WTC11 (cell line): ENCODE measurements around the gene CERS2.

ENCODE experiments used
- CTCF ChIP-seq: fragments of 200-600 bp; IDR thresholded peaks from 2 replicates; pipeline ENCODE4 v1.8.0; 2022; ENCODE audit warnings: antibody characterized with exemption
- E2F4 ChIP-seq: sonication (generic); formaldehyde crosslinking; IDR thresholded peaks from 2 replicates; pipeline ENCODE4 v1.8.1; 2022; ENCODE audit warnings: low read depth, mild to moderate bottlenecking, moderate library complexity, missing genetic modification reagents, borderline replicate concordance
- MLX ChIP-seq: sonication (generic); formaldehyde crosslinking; IDR thresholded peaks from 2 replicates; pipeline ENCODE4 v1.8.1; 2023; ENCODE audit warnings: mild to moderate bottlenecking, missing genetic modification reagents, moderate library complexity
- NFYB ChIP-seq: sonication (generic); formaldehyde crosslinking; conservative IDR thresholded peaks from 2 replicates; pipeline ENCODE4 v1.8.0; 2022; ENCODE audit warnings: low read depth, missing genetic modification reagents

- TF ChIP-seq CTCF, result peak; percentile 92
- no peak for TF ChIP-seq E2F4 (CRISPR knock-in tag)
- no peak for TF ChIP-seq NFYB (CRISPR knock-in tag)
- no peak for TF ChIP-seq MLX
These were observed 21.3 kb upstream of the CERS2 start for GRCh38 chr1:150995896-150996295.
